ENCODE results near the gene VRK3. TPM values are rescaled to one million over a fixed set of nuclear protein-coding genes. Genes with fewer than 3 reads are reported as not detected.

VRK3 gene
- polyA plus RNA-seq, 1 of the 3 experiments (the other 2 are of a cell fraction): 30.3 TPM

DNA sequence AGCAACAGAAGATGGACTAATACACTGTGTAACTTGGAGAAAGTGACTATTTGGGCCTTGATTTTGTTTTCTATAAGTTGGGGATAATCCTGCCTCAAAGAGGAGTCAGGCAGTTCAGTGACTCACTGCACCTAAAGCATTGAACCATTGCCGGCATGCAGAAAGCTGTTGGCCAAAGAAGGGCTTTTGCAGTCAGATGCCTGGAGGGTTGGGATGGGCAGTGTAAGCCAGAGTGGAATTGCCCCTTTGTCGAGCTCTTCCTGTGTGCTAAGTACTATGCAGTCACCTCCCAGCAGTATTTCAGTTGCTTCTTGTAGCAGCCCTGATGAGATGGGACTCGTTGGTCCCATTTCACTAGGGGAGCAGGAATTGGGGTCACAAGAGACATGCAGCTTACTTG lies 11.7 kb upstream of the VRK3 start:
- TF ChIP-seq, protein P1, sequence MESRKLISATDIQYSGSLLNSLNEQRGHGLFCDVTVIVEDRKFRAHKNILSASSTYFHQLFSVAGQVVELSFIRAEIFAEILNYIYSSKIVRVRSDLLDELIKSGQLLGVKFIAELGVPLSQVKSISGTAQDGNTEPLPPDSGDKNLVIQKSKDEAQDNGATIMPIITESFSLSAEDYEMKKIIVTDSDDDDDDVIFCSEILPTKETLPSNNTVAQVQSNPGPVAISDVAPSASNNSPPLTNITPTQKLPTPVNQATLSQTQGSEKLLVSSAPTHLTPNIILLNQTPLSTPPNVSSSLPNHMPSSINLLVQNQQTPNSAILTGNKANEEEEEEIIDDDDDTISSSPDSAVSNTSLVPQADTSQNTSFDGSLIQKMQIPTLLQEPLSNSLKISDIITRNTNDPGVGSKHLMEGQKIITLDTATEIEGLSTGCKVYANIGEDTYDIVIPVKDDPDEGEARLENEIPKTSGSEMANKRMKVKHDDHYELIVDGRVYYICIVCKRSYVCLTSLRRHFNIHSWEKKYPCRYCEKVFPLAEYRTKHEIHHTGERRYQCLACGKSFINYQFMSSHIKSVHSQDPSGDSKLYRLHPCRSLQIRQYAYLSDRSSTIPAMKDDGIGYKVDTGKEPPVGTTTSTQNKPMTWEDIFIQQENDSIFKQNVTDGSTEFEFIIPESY (IDR thresholded peaks at IDR 0.05; ENCODE audit: borderline replicate concordance, low read depth): no peak
- TF ChIP-seq FOSL2 (IDR thresholded peaks at IDR 0.05; ENCODE audit: borderline replicate concordance, low read depth) (no peak), YY1 (IDR thresholded peaks at IDR 0.05; ENCODE audit: low read depth) (no peak)
- TF ChIP-seq, protein P2, sequence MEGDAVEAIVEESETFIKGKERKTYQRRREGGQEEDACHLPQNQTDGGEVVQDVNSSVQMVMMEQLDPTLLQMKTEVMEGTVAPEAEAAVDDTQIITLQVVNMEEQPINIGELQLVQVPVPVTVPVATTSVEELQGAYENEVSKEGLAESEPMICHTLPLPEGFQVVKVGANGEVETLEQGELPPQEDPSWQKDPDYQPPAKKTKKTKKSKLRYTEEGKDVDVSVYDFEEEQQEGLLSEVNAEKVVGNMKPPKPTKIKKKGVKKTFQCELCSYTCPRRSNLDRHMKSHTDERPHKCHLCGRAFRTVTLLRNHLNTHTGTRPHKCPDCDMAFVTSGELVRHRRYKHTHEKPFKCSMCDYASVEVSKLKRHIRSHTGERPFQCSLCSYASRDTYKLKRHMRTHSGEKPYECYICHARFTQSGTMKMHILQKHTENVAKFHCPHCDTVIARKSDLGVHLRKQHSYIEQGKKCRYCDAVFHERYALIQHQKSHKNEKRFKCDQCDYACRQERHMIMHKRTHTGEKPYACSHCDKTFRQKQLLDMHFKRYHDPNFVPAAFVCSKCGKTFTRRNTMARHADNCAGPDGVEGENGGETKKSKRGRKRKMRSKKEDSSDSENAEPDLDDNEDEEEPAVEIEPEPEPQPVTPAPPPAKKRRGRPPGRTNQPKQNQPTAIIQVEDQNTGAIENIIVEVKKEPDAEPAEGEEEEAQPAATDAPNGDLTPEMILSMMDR (IDR thresholded peaks at IDR 0.05): no peak
- 100% methylated on average over 2 of the region's 3 CpGs for WGBS (ENCODE audit: low lambda C conversion rate)
- Histone ChIP-seq H3F3A (replicated peaks; ENCODE audit: insufficient read depth) (no peaks in the 10 kb centered on the region), H3K4me3 (ENCODE audit: low read depth in 2 of 2, low read length in 1 of 2) (no peak overlapping the region), H3K9me3 (no peaks in the 10 kb centered on the region), H2AFZ (ENCODE audit: low read depth) (no peak overlapping the region), H3K27me3 (ENCODE audit: insufficient read depth) (no peaks in the 10 kb centered on the region), H3K9ac (no peak overlapping the region), H3K9me2 (no peaks in the 10 kb centered on the region), H3K4me2 (no peak overlapping the region), H3K4me1 (ENCODE audit: control insufficient read depth in 1 of 2, insufficient read depth in 2 of 2, low read depth in 1 of 2, low read length in 1 of 2) (no peaks in the 10 kb centered on the region), H4K20me1 (ENCODE audit: insufficient read depth) (no peaks in the 10 kb centered on the region), H3K79me2 (ENCODE audit: insufficient read depth) (peaks cover 34% of the 10 kb centered on the region; the same call in 1 of the 2 replicates), H3K27ac (ENCODE audit: low read depth in 2 of 2, low read length in 1 of 2) (no peak overlapping the region), H3K36me3 (replicated peaks in 1 of 2; ENCODE audit: control insufficient read depth in 1 of 2, insufficient read depth in 2 of 2, low read length in 1 of 2) (peaks cover 28 to 64% of the 10 kb centered on the region in 2 experiments)
- ChIA-PET CTCF (interaction anchor here (2.0 kb wide), 1 partner anchor 19 kb away, joined by 5 read pairs; no protein-coding TSS in a partner anchor), POLR2A (no interaction called here)
- DNase-seq: no peak

DNA sequence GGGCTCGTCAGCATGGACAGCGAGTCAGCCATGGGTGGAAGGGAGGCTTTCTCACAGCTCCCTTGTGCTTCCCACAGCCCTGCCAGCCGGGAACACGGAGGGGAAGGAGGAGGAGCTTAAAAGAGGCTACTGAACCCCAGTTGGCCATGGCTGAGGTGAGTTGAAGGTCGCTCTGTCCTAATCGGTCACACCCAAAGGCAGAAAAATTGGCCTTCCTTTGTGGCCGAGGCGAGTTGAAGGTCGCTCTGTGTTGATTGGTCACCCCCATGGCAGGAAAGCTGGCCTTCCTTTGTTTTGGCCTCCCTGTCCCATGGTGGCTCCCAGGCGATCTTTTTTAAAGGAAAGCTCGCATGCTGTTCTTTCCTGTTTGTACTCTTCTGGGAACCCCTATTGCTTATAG lies 5.8 kb upstream of the VRK3 start:
- no peaks in the 10 kb centered on the region for H3K9me3 ChIP-seq
- no peaks in the 10 kb centered on the region for H3K27me3 ChIP-seq (ENCODE audit: insufficient read depth)
- H4K20me1 ChIP-seq (ENCODE audit: insufficient read depth): no peaks in the 10 kb centered on the region
- peaks cover 5% of the 10 kb centered on the region in 2 experiments; a peak in 1 of 4 replicates for H3K4me1 ChIP-seq (ENCODE audit: control insufficient read depth in 1 of 2, insufficient read depth in 2 of 2, low read depth in 1 of 2, low read length in 1 of 2)
- no peaks in the 10 kb centered on the region for H3F3A ChIP-seq (replicated peaks; ENCODE audit: insufficient read depth)
- no peak overlapping the region for H2AFZ ChIP-seq (ENCODE audit: low read depth)
- TF ChIP-seq SMC3 (IDR thresholded peaks at IDR 0.05; ENCODE audit: low read depth, low read length) (no peak), TEAD4 (IDR thresholded peaks at IDR 0.05; ENCODE audit: borderline replicate concordance, insufficient read depth) (no peak), FOXM1 (IDR thresholded peaks at IDR 0.05; ENCODE audit: low read depth) (no peak), YY1 (IDR thresholded peaks at IDR 0.05; ENCODE audit: low read depth) (no peak), TAF1 (IDR thresholded peaks at IDR 0.05; ENCODE audit: borderline replicate concordance, low read depth, low read length) (no peak), FOXJ3 (CRISPR knock-in tag; IDR thresholded peaks at IDR 0.05) (no peak), GABPA (IDR thresholded peaks at IDR 0.05; ENCODE audit: low read depth) (no peak), EZH2phosphoT487 (IDR thresholded peaks at IDR 0.05; ENCODE audit: borderline replicate concordance, low read depth) (no peak), MEF2A (IDR thresholded peaks at IDR 0.05; ENCODE audit: borderline replicate concordance, low read depth) (no peak), ELF1 (IDR thresholded peaks at IDR 0.05) (no peak)
- TF ChIP-seq, protein P3, sequence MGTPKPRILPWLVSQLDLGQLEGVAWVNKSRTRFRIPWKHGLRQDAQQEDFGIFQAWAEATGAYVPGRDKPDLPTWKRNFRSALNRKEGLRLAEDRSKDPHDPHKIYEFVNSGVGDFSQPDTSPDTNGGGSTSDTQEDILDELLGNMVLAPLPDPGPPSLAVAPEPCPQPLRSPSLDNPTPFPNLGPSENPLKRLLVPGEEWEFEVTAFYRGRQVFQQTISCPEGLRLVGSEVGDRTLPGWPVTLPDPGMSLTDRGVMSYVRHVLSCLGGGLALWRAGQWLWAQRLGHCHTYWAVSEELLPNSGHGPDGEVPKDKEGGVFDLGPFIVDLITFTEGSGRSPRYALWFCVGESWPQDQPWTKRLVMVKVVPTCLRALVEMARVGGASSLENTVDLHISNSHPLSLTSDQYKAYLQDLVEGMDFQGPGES (IDR thresholded peaks at IDR 0.05; ENCODE audit: low read depth, low read length): no peak
- TF ChIP-seq, protein P4, sequence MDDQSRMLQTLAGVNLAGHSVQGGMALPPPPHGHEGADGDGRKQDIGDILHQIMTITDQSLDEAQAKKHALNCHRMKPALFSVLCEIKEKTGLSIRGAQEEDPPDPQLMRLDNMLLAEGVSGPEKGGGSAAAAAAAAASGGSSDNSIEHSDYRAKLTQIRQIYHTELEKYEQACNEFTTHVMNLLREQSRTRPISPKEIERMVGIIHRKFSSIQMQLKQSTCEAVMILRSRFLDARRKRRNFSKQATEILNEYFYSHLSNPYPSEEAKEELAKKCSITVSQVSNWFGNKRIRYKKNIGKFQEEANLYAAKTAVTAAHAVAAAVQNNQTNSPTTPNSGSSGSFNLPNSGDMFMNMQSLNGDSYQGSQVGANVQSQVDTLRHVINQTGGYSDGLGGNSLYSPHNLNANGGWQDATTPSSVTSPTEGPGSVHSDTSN (IDR thresholded peaks at IDR 0.05): no peak
- TF ChIP-seq, protein P5, sequence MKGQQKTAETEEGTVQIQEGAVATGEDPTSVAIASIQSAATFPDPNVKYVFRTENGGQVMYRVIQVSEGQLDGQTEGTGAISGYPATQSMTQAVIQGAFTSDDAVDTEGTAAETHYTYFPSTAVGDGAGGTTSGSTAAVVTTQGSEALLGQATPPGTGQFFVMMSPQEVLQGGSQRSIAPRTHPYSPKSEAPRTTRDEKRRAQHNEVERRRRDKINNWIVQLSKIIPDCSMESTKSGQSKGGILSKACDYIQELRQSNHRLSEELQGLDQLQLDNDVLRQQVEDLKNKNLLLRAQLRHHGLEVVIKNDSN (IDR thresholded peaks at IDR 0.05; ENCODE audit: borderline replicate concordance, low read depth): no peak
- H3K36me3 ChIP-seq (replicated peaks in 1 of 2; ENCODE audit: control insufficient read depth in 1 of 2, insufficient read depth in 2 of 2, low read length in 1 of 2): peaks cover 23 to 41% of the 10 kb centered on the region in 2 experiments
- H3K9ac ChIP-seq: no peak overlapping the region
- no peak overlapping the region for H3K27ac ChIP-seq (ENCODE audit: low read depth in 2 of 2, low read length in 1 of 2)
- H3K79me2 ChIP-seq (ENCODE audit: insufficient read depth): peaks cover 83% of the 10 kb centered on the region
- POLR2A ChIA-PET: no interaction called here
- 89% methylated on average over 8 of the region's 11 CpGs for WGBS (ENCODE audit: low lambda C conversion rate)
- no peaks in the 10 kb centered on the region for H3K9me2 ChIP-seq
- no peak for DNase-seq
- H3K4me3 ChIP-seq (ENCODE audit: low read depth in 2 of 2, low read length in 1 of 2): no peak overlapping the region
- CTCF ChIA-PET: interaction anchor here (1.4 kb wide), 2 partner anchors 16 to 93 kb away, joined by 5 to 7 read pairs; no protein-coding TSS in a partner anchor
- no peak overlapping the region for H3K4me2 ChIP-seq

Data from SK-N-SH (cell line).